WTC11 (cell line): ENCODE measurements around the gene ZNF557. TPM values are rescaled to one million over a fixed set of nuclear protein-coding genes. Genes with fewer than 3 reads are reported as not detected.

ENCODE experiments used
- ATAC-seq: fragments of 200-7000 bp; cut with Tn5 transposase; 2 replicates; pipeline ENCODE4 v1.10.0; 2021; ENCODE audit warnings: mild to moderate bottlenecking, moderate library complexity
- CTCF ChIA-PET: fragments of 300-600 bp; sonication (Branson Sonifier 250); formaldehyde crosslinking; loops from one replicate; lab custom pipeline; 2021; ENCODE audit warnings: antibody characterized with exemption; lab: Charles Lee
- POLR2A ChIA-PET: fragments of 350-600 bp; sonication (Branson Sonifier 250); formaldehyde crosslinking; loops from one replicate; lab custom pipeline; 2021; ENCODE audit warnings: antibody characterized with exemption; lab: Charles Lee
- DNase-seq: peaks from one replicate; pipeline ENCODE4 v3.0.0; 2021; ENCODE audit warnings: low spot score
- H3K27ac Mint-ChIP-seq: 2 replicates; pipeline ENCODE4 v1.8.0; 2021; ENCODE audit warnings: mixed read lengths
- H3K27me3 Mint-ChIP-seq: 2 replicates; pipeline ENCODE4 v1.8.0; 2021; ENCODE audit warnings: low read depth, mild to moderate bottlenecking, moderate library complexity, mixed read lengths
- H3K36me3 Mint-ChIP-seq: 2 replicates; pipeline ENCODE4 v1.8.0; 2021; ENCODE audit warnings: mixed read lengths
- H3K4me1 Mint-ChIP-seq: 2 replicates; pipeline ENCODE4 v1.8.0; 2022; ENCODE audit warnings: mixed read lengths
- H3K4me3 Mint-ChIP-seq: 2 replicates; pipeline ENCODE4 v1.8.0; 2021; ENCODE audit warnings: mild to moderate bottlenecking, moderate library complexity, mixed read lengths
- H3K9me3 Mint-ChIP-seq: 2 replicates; pipeline ENCODE4 v1.8.0; 2021; ENCODE audit warnings: mixed read lengths
- CBFB ChIP-seq: sonication (generic); formaldehyde crosslinking; IDR thresholded peaks from 2 replicates; pipeline ENCODE4 v1.8.1; 2022; ENCODE audit warnings: mild to moderate bottlenecking, low read depth, missing genetic modification reagents
- ESRRA ChIP-seq: sonication (generic); formaldehyde crosslinking; IDR thresholded peaks from 2 replicates; pipeline ENCODE4 v1.8.1; 2022; ENCODE audit warnings: mild to moderate bottlenecking, missing genetic modification reagents, borderline replicate concordance
- FOXP1 ChIP-seq: sonication (generic); formaldehyde crosslinking; IDR thresholded peaks from 2 replicates; pipeline ENCODE4 v1.8.0; 2022; ENCODE audit warnings: missing genetic modification reagents, mild to moderate bottlenecking, moderate library complexity, borderline replicate concordance
- GRHL2 ChIP-seq: fragments of 250-450 bp; sonication (Bioruptor Pico); IDR thresholded peaks from 2 replicates; pipeline ENCODE4 v1.8.0; 2022; ENCODE audit warnings: mild to moderate bottlenecking, moderate library complexity; ENCODE audit not compliant: insufficient replicate concordance, severe bottlenecking
- HMGA2 ChIP-seq: fragments of 250-450 bp; sonication (Bioruptor Pico); IDR thresholded peaks from 2 replicates; pipeline ENCODE4 v1.4.0; 2021; ENCODE audit warnings: mild to moderate bottlenecking, moderate library complexity
- JUN ChIP-seq: sonication (generic); formaldehyde crosslinking; IDR thresholded peaks from 2 replicates; pipeline ENCODE4 v1.8.0; 2023; ENCODE audit warnings: mild to moderate bottlenecking, missing genetic modification reagents
- KAT7 ChIP-seq: sonication (generic); formaldehyde crosslinking; IDR thresholded peaks from 2 replicates; pipeline ENCODE4 v1.8.1; 2023; ENCODE audit warnings: missing genetic modification reagents, mild to moderate bottlenecking, borderline replicate concordance
- MLX ChIP-seq: sonication (generic); formaldehyde crosslinking; IDR thresholded peaks from 2 replicates; pipeline ENCODE4 v1.8.1; 2023; ENCODE audit warnings: mild to moderate bottlenecking, missing genetic modification reagents, moderate library complexity
- NR2C2 ChIP-seq: sonication (generic); formaldehyde crosslinking; IDR thresholded peaks from 2 replicates; pipeline ENCODE4 v1.8.0; 2022; ENCODE audit warnings: mild to moderate bottlenecking, missing genetic modification reagents
- NR3C1 ChIP-seq: sonication (generic); formaldehyde crosslinking; conservative IDR thresholded peaks from 2 replicates; pipeline ENCODE4 v1.8.1; 2023; ENCODE audit warnings: low read depth, mild to moderate bottlenecking, missing genetic modification reagents
- PRDM15 ChIP-seq: sonication (generic); formaldehyde crosslinking; IDR thresholded peaks from 2 replicates; pipeline ENCODE4 v1.8.0; 2022; ENCODE audit warnings: missing genetic modification reagents
- SMAD3 ChIP-seq: sonication (generic); formaldehyde crosslinking; IDR thresholded peaks from 2 replicates; pipeline ENCODE4 v1.8.0; 2022; ENCODE audit warnings: missing genetic modification reagents, mild to moderate bottlenecking, borderline replicate concordance
- SP1 ChIP-seq: sonication (generic); formaldehyde crosslinking; conservative IDR thresholded peaks from 2 replicates; pipeline ENCODE4 v1.8.1; 2022; ENCODE audit warnings: missing genetic modification reagents
- TCF7 ChIP-seq: sonication (generic); formaldehyde crosslinking; IDR thresholded peaks from 2 replicates; pipeline ENCODE4 v1.8.0; 2022; ENCODE audit warnings: mild to moderate bottlenecking, low read depth, missing genetic modification reagents, moderate library complexity
- ZNF317 ChIP-seq: sonication (generic); formaldehyde crosslinking; IDR thresholded peaks from 2 replicates; pipeline ENCODE4 v1.8.1; 2023; ENCODE audit warnings: low read depth, mild to moderate bottlenecking, moderate library complexity, missing genetic modification reagents, borderline replicate concordance
- total RNA-seq: library from RNA; stranded (reverse); gene quantifications from 3 replicates; pipeline ENCODE4 v1.2.3, GENCODE V29; 2021
- TF ChIP-seq, protein P1 (sequence below): sonication (generic); formaldehyde crosslinking; IDR thresholded peaks from 2 replicates; pipeline ENCODE4 v1.8.1; 2023; ENCODE audit warnings: mild to moderate bottlenecking, missing genetic modification reagents
- TF ChIP-seq, protein P2 (sequence below): sonication (generic); formaldehyde crosslinking; IDR thresholded peaks from 2 replicates; pipeline ENCODE4 v1.8.0; 2023; ENCODE audit warnings: mild to moderate bottlenecking, missing genetic modification reagents
- TF ChIP-seq, protein P3 (sequence below): sonication (generic); formaldehyde crosslinking; IDR thresholded peaks from 2 replicates; pipeline ENCODE4 v1.8.1; 2023; ENCODE audit warnings: mild to moderate bottlenecking, missing genetic modification reagents, borderline replicate concordance

Gene ZNF557
- total RNA-seq, 1 experiment from 2014 or later, result 6.7 TPM

- H3K27ac Mint-ChIP-seq, result no peak overlapping the region
- DNase-seq, result no peak
- ChIA-PET POLR2A (no interaction called here), CTCF (interaction anchor here (0.6 kb wide), 1 partner anchor 18 kb away, joined by 3 read pairs; no protein-coding TSS in a partner anchor)
- H3K36me3 Mint-ChIP-seq, result peaks cover 58% of the 10 kb centered on the region
- no peaks in the 10 kb centered on the region; the same call in 1 of the 2 replicates for H3K27me3 Mint-ChIP-seq
- H3K4me1 Mint-ChIP-seq, result no peaks in the 10 kb centered on the region
- TF ChIP-seq, protein P1, sequence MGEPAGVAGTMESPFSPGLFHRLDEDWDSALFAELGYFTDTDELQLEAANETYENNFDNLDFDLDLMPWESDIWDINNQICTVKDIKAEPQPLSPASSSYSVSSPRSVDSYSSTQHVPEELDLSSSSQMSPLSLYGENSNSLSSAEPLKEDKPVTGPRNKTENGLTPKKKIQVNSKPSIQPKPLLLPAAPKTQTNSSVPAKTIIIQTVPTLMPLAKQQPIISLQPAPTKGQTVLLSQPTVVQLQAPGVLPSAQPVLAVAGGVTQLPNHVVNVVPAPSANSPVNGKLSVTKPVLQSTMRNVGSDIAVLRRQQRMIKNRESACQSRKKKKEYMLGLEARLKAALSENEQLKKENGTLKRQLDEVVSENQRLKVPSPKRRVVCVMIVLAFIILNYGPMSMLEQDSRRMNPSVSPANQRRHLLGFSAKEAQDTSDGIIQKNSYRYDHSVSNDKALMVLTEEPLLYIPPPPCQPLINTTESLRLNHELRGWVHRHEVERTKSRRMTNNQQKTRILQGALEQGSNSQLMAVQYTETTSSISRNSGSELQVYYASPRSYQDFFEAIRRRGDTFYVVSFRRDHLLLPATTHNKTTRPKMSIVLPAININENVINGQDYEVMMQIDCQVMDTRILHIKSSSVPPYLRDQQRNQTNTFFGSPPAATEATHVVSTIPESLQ (CRISPR knock-in tag), result no peak
- TF ChIP-seq ESRRA (CRISPR knock-in tag) (no peak), SMAD3 (no peak), KAT7 (CRISPR knock-in tag) (no peak), HMGA2 (CRISPR knock-in tag) (no peak), PRDM15 (no peak), ZNF317 (CRISPR knock-in tag) (no peak), MLX (CRISPR knock-in tag) (no peak), CBFB (CRISPR knock-in tag) (no peak), FOXP1 (CRISPR knock-in tag) (no peak), TCF7 (no peak), JUN (CRISPR knock-in tag) (no peak), SP1 (CRISPR knock-in tag) (no peak), NR3C1 (CRISPR knock-in tag) (no peak), GRHL2 (CRISPR knock-in tag) (no peak), NR2C2 (CRISPR knock-in tag) (no peak)
- TF ChIP-seq, protein P2, sequence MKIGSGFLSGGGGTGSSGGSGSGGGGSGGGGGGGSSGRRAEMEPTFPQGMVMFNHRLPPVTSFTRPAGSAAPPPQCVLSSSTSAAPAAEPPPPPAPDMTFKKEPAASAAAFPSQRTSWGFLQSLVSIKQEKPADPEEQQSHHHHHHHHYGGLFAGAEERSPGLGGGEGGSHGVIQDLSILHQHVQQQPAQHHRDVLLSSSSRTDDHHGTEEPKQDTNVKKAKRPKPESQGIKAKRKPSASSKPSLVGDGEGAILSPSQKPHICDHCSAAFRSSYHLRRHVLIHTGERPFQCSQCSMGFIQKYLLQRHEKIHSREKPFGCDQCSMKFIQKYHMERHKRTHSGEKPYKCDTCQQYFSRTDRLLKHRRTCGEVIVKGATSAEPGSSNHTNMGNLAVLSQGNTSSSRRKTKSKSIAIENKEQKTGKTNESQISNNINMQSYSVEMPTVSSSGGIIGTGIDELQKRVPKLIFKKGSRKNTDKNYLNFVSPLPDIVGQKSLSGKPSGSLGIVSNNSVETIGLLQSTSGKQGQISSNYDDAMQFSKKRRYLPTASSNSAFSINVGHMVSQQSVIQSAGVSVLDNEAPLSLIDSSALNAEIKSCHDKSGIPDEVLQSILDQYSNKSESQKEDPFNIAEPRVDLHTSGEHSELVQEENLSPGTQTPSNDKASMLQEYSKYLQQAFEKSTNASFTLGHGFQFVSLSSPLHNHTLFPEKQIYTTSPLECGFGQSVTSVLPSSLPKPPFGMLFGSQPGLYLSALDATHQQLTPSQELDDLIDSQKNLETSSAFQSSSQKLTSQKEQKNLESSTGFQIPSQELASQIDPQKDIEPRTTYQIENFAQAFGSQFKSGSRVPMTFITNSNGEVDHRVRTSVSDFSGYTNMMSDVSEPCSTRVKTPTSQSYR, result no peak
- TF ChIP-seq, protein P3, sequence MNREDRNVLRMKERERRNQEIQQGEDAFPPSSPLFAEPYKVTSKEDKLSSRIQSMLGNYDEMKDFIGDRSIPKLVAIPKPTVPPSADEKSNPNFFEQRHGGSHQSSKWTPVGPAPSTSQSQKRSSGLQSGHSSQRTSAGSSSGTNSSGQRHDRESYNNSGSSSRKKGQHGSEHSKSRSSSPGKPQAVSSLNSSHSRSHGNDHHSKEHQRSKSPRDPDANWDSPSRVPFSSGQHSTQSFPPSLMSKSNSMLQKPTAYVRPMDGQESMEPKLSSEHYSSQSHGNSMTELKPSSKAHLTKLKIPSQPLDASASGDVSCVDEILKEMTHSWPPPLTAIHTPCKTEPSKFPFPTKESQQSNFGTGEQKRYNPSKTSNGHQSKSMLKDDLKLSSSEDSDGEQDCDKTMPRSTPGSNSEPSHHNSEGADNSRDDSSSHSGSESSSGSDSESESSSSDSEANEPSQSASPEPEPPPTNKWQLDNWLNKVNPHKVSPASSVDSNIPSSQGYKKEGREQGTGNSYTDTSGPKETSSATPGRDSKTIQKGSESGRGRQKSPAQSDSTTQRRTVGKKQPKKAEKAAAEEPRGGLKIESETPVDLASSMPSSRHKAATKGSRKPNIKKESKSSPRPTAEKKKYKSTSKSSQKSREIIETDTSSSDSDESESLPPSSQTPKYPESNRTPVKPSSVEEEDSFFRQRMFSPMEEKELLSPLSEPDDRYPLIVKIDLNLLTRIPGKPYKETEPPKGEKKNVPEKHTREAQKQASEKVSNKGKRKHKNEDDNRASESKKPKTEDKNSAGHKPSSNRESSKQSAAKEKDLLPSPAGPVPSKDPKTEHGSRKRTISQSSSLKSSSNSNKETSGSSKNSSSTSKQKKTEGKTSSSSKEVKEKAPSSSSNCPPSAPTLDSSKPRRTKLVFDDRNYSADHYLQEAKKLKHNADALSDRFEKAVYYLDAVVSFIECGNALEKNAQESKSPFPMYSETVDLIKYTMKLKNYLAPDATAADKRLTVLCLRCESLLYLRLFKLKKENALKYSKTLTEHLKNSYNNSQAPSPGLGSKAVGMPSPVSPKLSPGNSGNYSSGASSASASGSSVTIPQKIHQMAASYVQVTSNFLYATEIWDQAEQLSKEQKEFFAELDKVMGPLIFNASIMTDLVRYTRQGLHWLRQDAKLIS (CRISPR knock-in tag), result no peak
- H3K4me3 Mint-ChIP-seq, result no peak overlapping the region
- ATAC-seq, result no peak
- peaks cover 22% of the 10 kb centered on the region for H3K9me3 Mint-ChIP-seq
These were observed 51.0 kb downstream of the ZNF557 start for GRCh38 chr19:7120499-7120898.
